IPS-15b (cell line): ENCODE measurements around the gene R3HDM4.

ENCODE experiments used
- H3K27me3 ChIP-seq: one replicate; pipeline ENCODE4 v1.6.1; 2013; ENCODE audit warnings: low read length; ENCODE audit not compliant: control insufficient read depth, insufficient read depth
- H3K36me3 ChIP-seq: one replicate; pipeline ENCODE4 v1.6.1; 2013; ENCODE audit warnings: low read length; ENCODE audit not compliant: control insufficient read depth, insufficient read depth
- H3K4me1 ChIP-seq: one replicate; pipeline ENCODE4 v1.6.1; 2013; ENCODE audit warnings: mild to moderate bottlenecking, low read length; ENCODE audit not compliant: control insufficient read depth, insufficient read depth
- H3K4me3 ChIP-seq: one replicate; pipeline ENCODE4 v1.5.1; 2013; ENCODE audit warnings: low read depth, low read length
- H3K9ac ChIP-seq: one replicate; pipeline ENCODE4 v1.6.1; 2013; ENCODE audit warnings: low read depth, mild to moderate bottlenecking, low read length
- H3K9me3 ChIP-seq: one replicate; pipeline ENCODE4 v1.6.1; 2013; ENCODE audit warnings: mild to moderate bottlenecking, low read length; ENCODE audit not compliant: control insufficient read depth, insufficient read depth

Gene R3HDM4

DNA sequence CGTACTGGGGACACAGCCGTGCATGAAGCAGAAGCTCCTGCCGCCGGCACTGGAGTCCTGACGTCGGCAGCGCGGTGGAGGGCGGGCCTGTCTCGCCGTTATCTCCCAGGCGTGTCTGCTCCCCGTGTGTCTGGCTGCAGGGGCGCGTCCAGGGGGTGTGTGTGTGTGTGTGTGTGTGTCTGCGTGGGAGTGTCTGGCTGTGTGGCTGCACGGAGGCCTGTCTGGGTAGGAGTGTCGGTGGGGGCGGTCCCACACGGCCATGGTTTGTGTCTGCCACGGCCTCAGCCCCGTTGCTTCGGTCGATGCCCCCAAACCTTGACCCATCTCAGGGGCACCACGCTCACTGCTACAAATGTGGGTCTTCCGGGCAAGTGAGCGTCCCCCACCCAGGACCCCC is 31.1 kb upstream of the R3HDM4 start:
- Histone ChIP-seq H3K27me3 (no peaks in the 10 kb centered on the region), H3K9ac (no peak overlapping the region), H3K36me3 (peaks cover 22% of the 10 kb centered on the region), H3K4me1 (no peaks in the 10 kb centered on the region), H3K9me3 (no peaks in the 10 kb centered on the region), H3K4me3 (no peak overlapping the region)

DNA sequence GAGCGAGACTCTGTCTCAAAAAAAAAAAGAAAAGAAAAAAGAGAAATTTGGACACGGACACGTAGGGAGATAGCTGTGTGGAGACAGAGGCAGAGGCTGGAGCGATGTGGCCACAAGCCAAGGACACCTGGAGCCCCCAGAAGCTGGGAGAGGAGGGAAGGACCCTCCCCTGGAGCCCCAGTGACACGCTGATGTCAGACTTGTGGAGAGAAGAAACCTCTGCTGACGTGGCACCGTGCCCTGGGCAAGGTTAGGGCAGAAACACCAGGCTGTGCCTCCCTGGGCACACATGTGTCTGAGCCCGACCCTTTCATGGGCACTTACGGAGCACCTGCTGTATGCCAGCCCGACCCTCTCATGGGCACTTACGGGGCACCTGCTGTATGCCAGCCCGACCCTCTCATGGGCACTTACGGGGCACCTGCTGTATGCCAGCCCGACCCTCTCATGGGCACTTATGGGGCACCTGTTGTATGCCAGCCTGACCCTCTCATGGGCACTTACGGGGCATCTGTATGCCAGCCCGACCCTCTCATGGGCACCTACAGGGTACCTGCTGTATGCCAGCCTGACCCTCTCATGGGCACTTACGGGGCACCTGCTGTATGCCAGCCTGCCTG is 30.6 kb upstream of the R3HDM4 start:
- H3K36me3 ChIP-seq: peaks cover 22% of the 10 kb centered on the region
- no peak overlapping the region for H3K9ac ChIP-seq
- H3K27me3 ChIP-seq: no peaks in the 10 kb centered on the region
- H3K9me3 ChIP-seq: no peaks in the 10 kb centered on the region
- no peaks in the 10 kb centered on the region for H3K4me1 ChIP-seq
- no peak overlapping the region for H3K4me3 ChIP-seq

DNA sequence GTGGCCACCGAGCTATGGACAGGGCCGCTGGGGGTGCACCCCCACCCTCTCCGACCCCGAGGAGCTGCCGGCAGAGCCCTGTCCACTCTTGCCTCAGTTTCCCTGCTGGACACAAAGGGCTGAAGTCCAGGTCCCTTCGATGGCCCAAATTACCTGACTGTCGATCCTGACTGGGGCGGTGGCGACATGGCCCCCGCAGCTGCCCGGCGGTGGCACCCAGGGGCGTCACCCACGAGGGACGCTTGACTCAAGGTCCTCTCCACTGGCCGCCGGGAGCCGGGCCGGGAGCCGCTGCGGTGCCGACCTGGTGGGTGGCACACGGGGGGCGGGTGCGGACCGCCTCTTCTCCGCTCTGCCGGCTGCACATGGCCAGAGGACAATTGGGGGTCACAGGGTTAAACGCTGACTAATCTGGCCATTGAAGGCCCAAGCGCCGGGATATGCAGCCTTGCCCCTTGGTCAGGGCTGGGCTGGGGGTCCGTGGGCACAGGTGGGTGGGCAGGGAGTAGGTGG is 29.2 kb upstream of the R3HDM4 start:
- H3K9ac ChIP-seq: no peak overlapping the region
- peaks cover 20% of the 10 kb centered on the region for H3K36me3 ChIP-seq
- H3K9me3 ChIP-seq: no peaks in the 10 kb centered on the region
- H3K27me3 ChIP-seq: no peaks in the 10 kb centered on the region
- no peak overlapping the region for H3K4me3 ChIP-seq
- no peaks in the 10 kb centered on the region for H3K4me1 ChIP-seq

DNA sequence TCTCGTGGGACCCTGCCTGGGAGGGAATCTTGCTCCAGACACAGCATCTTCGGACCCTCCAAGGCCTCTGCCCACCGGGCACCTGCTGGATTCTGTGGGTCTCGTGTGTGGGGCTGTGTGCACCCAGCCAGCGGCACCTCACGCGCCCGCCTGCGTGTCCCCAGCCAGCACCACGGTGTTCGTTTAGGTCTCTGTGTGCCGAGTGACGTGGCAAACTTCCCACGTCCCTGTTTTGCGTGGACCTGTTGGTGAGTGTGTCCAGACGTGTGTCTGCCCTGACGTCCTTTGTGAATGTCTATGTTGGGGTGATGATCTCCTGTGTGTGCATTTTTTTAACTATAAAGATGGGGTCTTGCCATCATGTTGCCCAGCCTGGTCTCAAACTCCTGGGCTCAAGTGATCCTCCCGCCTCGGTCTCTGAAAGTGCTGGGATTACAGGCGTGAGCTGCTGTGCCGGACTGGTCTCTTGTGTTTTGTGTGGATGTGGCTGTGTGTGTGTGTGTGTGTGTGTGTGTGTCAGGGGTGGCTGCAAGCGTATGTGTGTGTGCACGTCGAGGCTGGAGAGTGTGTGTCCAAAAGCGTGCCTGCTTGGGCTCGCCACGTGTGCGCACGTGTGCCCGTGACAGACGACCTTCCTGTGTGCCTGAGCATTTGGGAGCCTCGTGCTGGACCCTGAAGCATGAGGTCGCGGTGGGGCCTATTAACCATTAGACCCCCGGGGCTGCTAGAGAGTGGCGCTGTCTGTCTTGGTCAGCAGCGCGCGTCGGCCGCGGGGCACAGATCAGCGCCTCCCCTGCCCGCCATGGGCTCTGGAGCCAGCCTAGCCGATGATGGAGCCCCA is 28.5 kb upstream of the R3HDM4 start:
- Histone ChIP-seq H3K27me3 (no peaks in the 10 kb centered on the region), H3K36me3 (peaks cover 20% of the 10 kb centered on the region), H3K4me1 (no peaks in the 10 kb centered on the region), H3K9ac (no peak overlapping the region), H3K4me3 (no peak overlapping the region), H3K9me3 (no peaks in the 10 kb centered on the region)

DNA sequence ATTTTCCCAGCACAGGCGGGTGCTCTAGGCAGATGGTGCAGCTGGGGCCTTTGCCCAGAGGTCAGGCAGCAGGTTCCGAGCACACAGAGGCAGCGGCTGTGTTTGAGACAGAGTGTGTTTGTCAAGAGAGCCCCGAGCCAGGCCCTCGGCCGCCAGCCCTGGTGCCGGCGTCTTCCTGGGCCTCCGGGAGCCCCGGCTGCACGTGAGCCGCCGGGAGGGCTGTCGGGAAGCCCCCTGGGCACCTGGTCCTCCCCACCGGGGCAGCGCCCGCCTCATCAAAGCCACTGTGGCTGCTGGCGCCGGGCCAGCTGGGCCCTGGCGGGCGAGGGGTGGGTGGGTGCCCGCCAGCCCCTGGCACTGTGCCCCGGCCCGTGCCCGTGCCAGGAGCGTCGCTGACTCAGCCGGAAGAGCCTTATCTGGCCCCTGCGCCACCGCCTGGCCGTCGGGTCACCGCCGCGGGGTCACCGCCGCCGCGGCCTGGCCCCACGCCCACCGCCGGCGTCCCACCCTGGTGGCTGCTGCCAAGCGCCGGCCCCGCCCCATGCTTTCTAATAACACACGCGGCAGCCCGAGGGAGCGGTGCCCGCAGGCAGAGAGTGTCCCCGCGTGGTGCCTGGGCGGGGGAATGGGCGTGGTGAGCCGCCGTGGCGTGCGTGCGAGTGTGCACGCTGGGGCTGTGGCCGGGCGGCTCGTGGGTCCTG is 27.7 kb upstream of the R3HDM4 start:
- Histone ChIP-seq H3K9me3 (no peaks in the 10 kb centered on the region), H3K4me1 (no peaks in the 10 kb centered on the region), H3K36me3 (peaks cover 22% of the 10 kb centered on the region), H3K27me3 (no peaks in the 10 kb centered on the region), H3K4me3 (no peak overlapping the region), H3K9ac (no peak overlapping the region)

DNA sequence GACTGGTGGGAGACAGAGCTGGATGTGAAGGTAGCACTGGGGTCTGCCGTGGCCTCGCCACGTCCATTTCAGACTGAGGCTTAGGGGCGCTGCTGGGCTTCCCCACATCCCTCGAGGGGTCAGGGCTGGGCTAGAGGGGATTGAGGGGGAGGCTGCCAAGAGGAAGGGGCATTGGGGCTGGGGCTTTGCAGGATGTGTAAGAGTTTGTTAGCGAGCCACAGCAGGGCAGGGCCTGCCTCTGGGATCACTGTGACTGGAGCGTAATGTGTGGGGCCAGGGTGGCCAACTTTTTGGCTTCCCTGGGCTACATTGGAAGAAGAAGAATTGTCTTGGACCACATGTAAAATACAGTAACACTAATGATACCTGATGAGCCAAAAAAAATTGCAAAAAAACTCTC is 26.9 kb upstream of the R3HDM4 start:
- Histone ChIP-seq H3K36me3 (peaks cover 24% of the 10 kb centered on the region), H3K9me3 (no peaks in the 10 kb centered on the region), H3K4me3 (no peak overlapping the region), H3K4me1 (no peaks in the 10 kb centered on the region), H3K27me3 (no peaks in the 10 kb centered on the region), H3K9ac (no peak overlapping the region)

DNA sequence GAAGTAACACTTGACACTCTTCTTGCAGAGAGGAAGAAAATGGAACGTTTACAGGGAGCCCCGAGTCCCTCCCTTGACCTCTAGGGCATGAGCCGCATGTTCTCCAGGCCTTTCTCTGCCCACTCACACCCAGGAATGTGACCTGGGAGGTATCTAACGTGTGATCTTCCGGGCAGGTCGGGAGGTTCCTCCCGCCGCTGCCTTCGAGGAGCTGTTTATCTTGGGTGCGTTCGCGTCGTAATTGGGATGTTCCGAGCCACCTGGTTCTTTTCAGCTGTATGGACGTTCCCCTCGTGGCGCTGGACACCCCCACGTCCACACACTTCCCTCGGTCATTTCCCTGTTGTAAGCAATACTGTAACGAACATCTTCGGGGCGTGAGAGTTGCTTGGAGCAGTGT is 26.4 kb upstream of the R3HDM4 start:
- Histone ChIP-seq H3K4me1 (no peaks in the 10 kb centered on the region), H3K9me3 (no peaks in the 10 kb centered on the region), H3K9ac (no peak overlapping the region), H3K36me3 (peaks cover 22% of the 10 kb centered on the region), H3K4me3 (no peak overlapping the region), H3K27me3 (no peaks in the 10 kb centered on the region)

DNA sequence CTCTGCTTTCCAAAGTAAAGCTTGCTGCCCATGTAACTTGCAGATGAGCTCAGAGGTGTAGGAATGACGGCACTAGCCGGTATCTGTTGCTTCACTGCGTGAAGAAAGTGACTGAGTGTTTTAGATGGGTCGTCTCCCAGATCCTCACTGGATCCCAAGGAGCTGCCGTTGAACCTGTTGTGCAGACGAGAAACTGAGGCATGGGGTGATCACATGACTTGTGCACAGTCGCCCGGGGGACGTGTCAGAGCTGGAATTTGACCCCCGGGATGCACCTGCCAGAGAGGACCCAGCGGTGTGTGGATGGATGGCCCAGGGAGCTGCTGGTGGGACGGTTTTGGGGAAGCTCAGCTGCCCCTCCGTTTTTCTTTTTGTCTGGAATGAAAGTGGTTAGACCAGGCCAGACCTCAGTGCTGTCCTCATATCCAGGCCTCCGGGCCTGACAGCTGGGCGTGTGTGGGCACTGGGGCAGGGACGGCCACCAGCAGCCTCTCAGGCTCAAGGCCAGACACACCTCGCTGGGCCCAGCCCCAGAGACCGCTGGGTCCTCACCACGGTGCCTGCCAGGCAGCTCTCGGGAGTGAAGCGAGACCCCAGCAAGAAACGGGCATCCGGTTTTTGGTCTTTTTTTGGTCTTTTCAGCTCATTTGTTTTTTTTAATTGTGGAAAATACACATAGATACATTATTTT is 25.4 kb upstream of the R3HDM4 start:
- Histone ChIP-seq H3K9ac (no peak overlapping the region), H3K4me3 (no peak overlapping the region), H3K4me1 (no peaks in the 10 kb centered on the region), H3K27me3 (no peaks in the 10 kb centered on the region), H3K36me3 (peaks cover 22% of the 10 kb centered on the region), H3K9me3 (no peaks in the 10 kb centered on the region)

DNA sequence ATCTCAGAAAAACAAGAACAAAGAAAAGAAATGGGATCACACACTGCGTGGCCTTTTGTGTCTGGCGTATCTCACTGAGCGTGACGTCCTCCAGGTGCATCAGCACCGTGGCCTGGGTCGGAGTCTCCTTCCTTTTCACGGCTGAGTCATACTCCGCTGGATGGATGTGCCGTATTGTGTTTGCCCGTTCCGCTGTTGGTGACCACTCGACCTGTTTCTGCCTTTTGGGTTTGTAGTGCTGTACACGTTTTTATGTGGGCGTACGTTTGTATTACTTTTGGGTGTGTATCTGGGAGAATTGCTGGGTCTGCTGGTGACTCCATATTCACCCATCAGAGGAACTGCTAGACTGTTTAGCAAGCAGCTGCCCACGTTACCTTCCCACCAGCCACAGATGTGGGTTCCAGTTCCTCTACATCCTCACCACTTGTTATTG is 24.3 kb upstream of the R3HDM4 start:
- no peak overlapping the region for H3K4me3 ChIP-seq
- H3K27me3 ChIP-seq: no peaks in the 10 kb centered on the region
- H3K4me1 ChIP-seq: peaks cover 3% of the 10 kb centered on the region
- H3K9ac ChIP-seq: no peak overlapping the region
- H3K36me3 ChIP-seq: peaks cover 29% of the 10 kb centered on the region
- no peaks in the 10 kb centered on the region for H3K9me3 ChIP-seq

DNA sequence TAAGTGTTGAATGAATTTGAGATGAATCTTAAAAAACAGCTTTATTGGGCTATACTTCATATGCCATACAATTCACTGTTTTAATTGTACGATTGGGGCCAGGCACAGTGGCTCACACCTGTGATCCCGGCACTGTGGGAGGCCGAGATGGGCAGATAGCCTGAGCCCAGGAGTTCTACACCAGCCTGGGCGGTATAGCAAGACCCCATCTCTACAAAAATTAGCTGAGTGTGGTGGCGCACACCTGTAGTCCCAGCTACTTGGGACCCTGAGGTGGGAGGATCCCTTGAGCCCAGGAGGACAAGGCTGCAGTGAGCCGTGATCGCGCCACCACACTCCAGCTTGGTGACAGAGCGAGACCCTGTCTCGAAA is 23.1 kb upstream of the R3HDM4 start:
- peaks cover 3% of the 10 kb centered on the region for H3K4me1 ChIP-seq
- no peak overlapping the region for H3K4me3 ChIP-seq
- H3K9ac ChIP-seq: no peak overlapping the region
- H3K36me3 ChIP-seq: peaks cover 27% of the 10 kb centered on the region
- H3K9me3 ChIP-seq: no peaks in the 10 kb centered on the region
- H3K27me3 ChIP-seq: no peaks in the 10 kb centered on the region

DNA sequence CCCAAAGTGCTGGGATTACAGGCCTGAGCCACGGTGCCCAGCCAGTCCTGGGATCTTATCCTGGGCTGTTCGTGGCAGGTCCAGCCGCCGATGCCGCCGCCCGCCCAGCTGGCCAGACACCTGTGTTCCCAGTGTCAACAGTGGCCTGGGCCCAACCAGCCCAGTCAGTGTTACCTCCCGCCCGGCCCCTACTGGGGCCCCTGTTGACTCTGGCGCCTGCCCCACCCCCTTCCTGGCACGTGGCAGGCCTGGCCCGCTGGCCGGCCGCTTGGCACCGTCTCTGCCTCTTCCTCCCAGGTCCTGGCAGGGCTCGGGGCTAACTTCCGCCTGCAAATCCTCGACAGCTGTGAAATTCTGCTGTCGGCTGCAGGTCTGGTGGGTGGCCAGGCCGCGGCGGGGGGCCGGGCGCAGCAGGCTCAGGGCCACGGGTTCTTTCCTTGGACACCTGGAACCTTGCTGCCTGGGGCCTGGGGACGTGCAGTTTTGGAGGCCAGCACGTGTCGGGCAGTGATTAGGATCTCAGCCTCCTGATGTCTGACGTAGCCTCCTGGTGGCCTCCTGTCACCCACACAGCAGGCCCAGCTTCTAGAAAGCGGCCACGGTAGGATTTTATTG is 22.0 kb upstream of the R3HDM4 start:
- no peak overlapping the region for H3K9ac ChIP-seq
- H3K4me1 ChIP-seq: peaks cover 3% of the 10 kb centered on the region
- no peaks in the 10 kb centered on the region for H3K27me3 ChIP-seq
- peaks cover 29% of the 10 kb centered on the region for H3K36me3 ChIP-seq
- H3K4me3 ChIP-seq: no peak overlapping the region
- H3K9me3 ChIP-seq: no peaks in the 10 kb centered on the region
